ENCODE results near the gene ACTL10. TPM values are rescaled to one million over a fixed set of nuclear protein-coding genes. Genes with fewer than 3 reads are reported as not detected.

Gene ACTL10
- total RNA-seq, 1 donor, result 1.7 TPM

GRCh38 chr20:33658929-33659328, 7.8 kb upstream of the ACTL10 start:
- H3K4me3 ChIP-seq (ENCODE audit: low read depth, low read length), result no peak overlapping the region
- no peak for TF ChIP-seq CTCF (IDR thresholded peaks at IDR 0.05; ENCODE audit: insufficient read depth, low read depth, low read length)
- no peak for DNase-seq (ENCODE audit: low read depth)

GRCh38 chr20:33659341-33660034, 7.3 kb upstream of the ACTL10 start:
- no peak overlapping the region for H3K4me3 ChIP-seq (ENCODE audit: low read depth, low read length)
- DNase-seq (ENCODE audit: low read depth), result no peak
- no peak for TF ChIP-seq CTCF (IDR thresholded peaks at IDR 0.05; ENCODE audit: insufficient read depth, low read depth, low read length)

GRCh38 chr20:33660035-33660684, 6.6 kb upstream of the ACTL10 start:
- no peak for TF ChIP-seq CTCF (IDR thresholded peaks at IDR 0.05; ENCODE audit: insufficient read depth, low read depth, low read length)
- no peak overlapping the region for H3K4me3 ChIP-seq (ENCODE audit: low read depth, low read length)
- DNase-seq (ENCODE audit: low read depth), result no peak

- no peak for DNase-seq (ENCODE audit: low read depth)
- TF ChIP-seq CTCF (IDR thresholded peaks at IDR 0.05; ENCODE audit: insufficient read depth, low read depth, low read length), result no peak
- H3K4me3 ChIP-seq (ENCODE audit: low read depth, low read length), result no peak overlapping the region
Measured at GRCh38 chr20:33660685-33661058, 6.1 kb upstream of the ACTL10 start.

GRCh38 chr20:33662172-33662571, 4.6 kb upstream of the ACTL10 start, which contains the start of gene C20orf144:
Gene C20orf144 (plus strand): TSS chr20:33662327. CDS start chr20:33662346, 19 bp downstream.
- DNase-seq (ENCODE audit: low read depth), result no peak
- H3K4me3 ChIP-seq (ENCODE audit: low read depth, low read length), result peak within 1 kb of the TSS; percentile 83
- no peak for TF ChIP-seq CTCF (IDR thresholded peaks at IDR 0.05; ENCODE audit: insufficient read depth, low read depth, low read length)

GRCh38 chr20:33663161-33664084, 3.3 kb upstream of the ACTL10 start:
- peak overlapping the region; percentile 83 for H3K4me3 ChIP-seq (ENCODE audit: low read depth, low read length)
- TF ChIP-seq CTCF (IDR thresholded peaks at IDR 0.05; ENCODE audit: insufficient read depth, low read depth, low read length), result no peak
- peak; percentile 72 for DNase-seq (ENCODE audit: low read depth)
